ENCODE results near the gene CBX4. TPM values are rescaled to one million over a fixed set of nuclear protein-coding genes. Genes with fewer than 3 reads are reported as not detected.

The CBX4 gene
- total RNA-seq, 4 donors from 2014 or later = 5.6 to 17.2 (median 13.5) TPM

DNA sequence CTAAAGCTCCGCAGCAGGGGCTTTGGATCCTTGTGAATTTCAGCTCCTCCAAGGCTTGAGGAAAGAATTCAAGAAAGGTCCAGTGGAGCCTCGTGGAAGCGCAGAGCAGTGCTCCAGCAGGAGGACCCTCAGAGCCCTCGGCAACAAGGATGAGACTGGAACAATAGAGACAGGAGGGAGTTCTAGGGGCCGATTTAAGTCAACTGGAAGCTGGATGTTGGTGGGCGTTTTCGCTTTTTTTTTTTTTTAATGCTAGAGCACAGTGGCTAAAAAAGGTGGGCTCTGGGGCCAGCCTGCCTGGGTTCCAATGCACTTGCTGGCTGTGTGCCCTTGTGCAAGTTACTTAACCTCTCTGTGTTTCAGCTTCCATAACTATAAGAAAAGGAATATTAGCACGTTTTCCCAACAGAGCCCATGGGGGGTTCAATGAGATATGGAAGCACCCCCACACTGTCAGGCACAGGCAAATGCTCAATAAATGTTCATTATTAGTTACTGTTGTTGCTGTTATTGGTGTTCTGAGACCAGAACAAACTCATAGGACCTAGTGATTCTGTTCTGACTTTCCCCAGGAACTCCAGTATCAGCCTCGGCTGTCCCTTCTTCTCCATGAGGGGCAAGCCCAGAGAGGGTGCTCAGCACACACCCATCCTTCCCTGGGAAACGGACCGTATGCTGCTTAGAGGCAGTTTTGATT is 37.1 kb downstream of the CBX4 start:
- H3K27ac ChIP-seq = no peak overlapping the region
- peaks cover 95% of the 10 kb centered on the region for H3K27me3 ChIP-seq
- intact Hi-C loops (cut with DNase I) = loop anchor here (5.0 to 10.0 kb wide), 2 partner anchors 40 to 123 kb away; no protein-coding TSS in a partner anchor
- 10 to 14% methylated on average over 11 of the region's 11 CpGs for WGBS, 2 donors
- peaks cover 32 to 52% of the 10 kb centered on the region in 2 donors for H3K4me1 ChIP-seq
- TF ChIP-seq, protein P1, sequence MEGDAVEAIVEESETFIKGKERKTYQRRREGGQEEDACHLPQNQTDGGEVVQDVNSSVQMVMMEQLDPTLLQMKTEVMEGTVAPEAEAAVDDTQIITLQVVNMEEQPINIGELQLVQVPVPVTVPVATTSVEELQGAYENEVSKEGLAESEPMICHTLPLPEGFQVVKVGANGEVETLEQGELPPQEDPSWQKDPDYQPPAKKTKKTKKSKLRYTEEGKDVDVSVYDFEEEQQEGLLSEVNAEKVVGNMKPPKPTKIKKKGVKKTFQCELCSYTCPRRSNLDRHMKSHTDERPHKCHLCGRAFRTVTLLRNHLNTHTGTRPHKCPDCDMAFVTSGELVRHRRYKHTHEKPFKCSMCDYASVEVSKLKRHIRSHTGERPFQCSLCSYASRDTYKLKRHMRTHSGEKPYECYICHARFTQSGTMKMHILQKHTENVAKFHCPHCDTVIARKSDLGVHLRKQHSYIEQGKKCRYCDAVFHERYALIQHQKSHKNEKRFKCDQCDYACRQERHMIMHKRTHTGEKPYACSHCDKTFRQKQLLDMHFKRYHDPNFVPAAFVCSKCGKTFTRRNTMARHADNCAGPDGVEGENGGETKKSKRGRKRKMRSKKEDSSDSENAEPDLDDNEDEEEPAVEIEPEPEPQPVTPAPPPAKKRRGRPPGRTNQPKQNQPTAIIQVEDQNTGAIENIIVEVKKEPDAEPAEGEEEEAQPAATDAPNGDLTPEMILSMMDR (IDR thresholded peaks at IDR 0.05) = no peak
- TF ChIP-seq POLR2A (IDR thresholded peaks at IDR 0.05) = no peak
- H3K4me3 ChIP-seq (replicated peaks in 1 of 3) = no peak overlapping the region
- no peaks in the 10 kb centered on the region for H3K9me3 ChIP-seq
- H3K36me3 ChIP-seq = no peaks in the 10 kb centered on the region
- no peak for DNase-seq

DNA sequence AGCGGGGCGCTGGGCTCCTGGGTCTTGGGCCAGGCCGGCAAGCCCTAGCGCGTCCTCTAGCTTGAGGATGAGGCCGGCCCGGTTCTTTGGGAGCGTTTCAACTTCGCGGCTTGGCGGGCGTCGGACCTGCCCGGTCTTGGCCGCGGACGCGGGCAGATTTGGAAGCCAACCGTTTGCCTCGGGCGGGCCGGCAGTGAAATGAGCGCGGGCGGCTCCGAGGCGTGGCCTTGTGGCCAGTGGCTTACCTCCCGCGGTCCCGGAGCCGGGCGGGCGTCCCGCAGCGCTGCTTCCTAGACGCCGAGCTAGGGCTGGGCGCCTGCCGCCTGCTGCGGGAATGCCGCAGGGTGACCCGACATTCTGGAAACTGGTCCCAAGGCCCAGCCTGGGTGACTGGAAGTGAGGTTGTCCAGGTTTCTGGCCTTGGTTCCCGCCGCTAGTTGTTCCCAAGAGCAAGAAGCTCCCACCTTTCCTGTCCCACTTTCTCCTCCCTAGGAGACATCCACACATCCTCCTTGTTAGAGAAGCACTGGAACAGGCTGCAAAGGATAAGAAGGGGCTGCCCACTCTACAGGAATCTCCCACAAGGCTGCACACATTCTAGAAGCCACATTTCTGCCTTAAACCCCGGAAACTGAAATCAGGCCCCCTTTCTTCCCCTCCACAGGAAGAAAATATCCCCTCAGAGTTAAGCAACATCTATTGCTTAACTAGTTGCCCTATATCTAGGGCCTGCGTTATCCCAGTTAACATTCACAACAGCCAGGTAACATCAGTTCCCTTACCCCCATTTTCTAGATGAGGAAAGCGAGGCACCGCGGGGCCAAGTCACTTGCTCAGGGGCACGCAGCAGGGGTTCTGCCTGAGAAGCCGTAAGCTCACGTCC is 37.8 kb downstream of the CBX4 start:
- H3K27ac ChIP-seq = no peak overlapping the region
- H3K4me1 ChIP-seq = peaks cover 34 to 54% of the 10 kb centered on the region in 2 donors
- H3K9me3 ChIP-seq = no peaks in the 10 kb centered on the region
- 18 to 20% methylated on average over 9 to 11 of the region's 52 CpGs for WGBS, 2 donors
- intact Hi-C loops (cut with DNase I) = loop anchor here (5.0 to 10.0 kb wide), 2 partner anchors 41 to 123 kb away; no protein-coding TSS in a partner anchor
- H3K27me3 ChIP-seq = peaks cover 87% of the 10 kb centered on the region
- H3K36me3 ChIP-seq = no peaks in the 10 kb centered on the region
- H3K4me3 ChIP-seq (replicated peaks in 1 of 3) = no peak overlapping the region
- no peak for DNase-seq
- TF ChIP-seq, protein P1 (IDR thresholded peaks at IDR 0.05) = no peak
- no peak for TF ChIP-seq POLR2A (IDR thresholded peaks at IDR 0.05)

DNA sequence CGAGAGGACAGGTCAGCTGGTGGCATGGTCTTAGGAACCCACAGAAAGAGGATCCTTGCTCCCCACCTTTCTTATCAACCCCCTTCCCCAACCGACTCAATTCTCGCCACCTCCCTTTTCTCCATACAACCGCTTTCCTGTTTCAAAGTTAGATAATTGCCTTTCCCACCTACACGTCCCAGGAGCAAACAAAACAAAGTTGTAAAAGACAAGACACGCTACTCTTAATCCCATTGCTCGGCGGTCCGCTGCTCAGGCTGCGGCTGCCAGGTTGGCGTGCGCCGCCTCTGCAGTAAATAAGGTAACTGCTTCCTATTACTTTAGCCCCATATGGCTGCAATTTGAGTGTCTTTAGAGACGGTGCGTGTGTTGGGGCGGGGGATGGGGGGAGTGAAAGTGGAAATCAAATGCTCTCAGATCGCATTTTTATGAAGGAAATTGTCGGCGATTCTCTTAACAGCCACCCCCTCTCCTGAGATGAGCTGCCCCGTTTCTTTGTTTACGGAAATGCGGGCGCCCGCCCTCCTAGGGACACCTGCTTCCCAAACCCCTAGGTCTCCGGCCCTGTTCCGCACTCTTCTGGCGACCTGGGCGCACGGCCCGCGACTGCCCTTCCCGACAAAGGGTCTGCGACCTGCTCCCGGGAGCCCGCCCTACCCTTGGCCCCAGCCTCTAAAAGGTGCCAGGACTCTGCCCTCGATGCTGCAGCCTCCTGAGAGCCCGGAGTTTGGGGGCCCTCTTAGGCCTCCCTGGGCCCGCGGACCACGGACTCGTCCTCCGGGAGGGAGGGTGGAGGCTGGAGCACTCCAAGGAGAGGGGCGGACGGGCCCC is 38.7 kb downstream of the CBX4 start:
- H3K4me1 ChIP-seq = peaks cover 37 to 59% of the 10 kb centered on the region in 2 donors
- H3K27me3 ChIP-seq = peaks cover 78% of the 10 kb centered on the region
- H3K36me3 ChIP-seq = no peaks in the 10 kb centered on the region
- DNase-seq = peak in 1 of 2 donors; percentile 42
- 3 to 5% methylated on average over 25 to 34 of the region's 44 CpGs for WGBS, 2 donors
- no peak overlapping the region for H3K4me3 ChIP-seq (replicated peaks in 1 of 3)
- intact Hi-C loops (cut with DNase I) = loop anchor here (5.0 to 10.0 kb wide), 2 partner anchors 42 to 124 kb away; no protein-coding TSS in a partner anchor
- no peaks in the 10 kb centered on the region for H3K9me3 ChIP-seq
- H3K27ac ChIP-seq = no peak overlapping the region
- no peak for TF ChIP-seq POLR2A (IDR thresholded peaks at IDR 0.05)
- TF ChIP-seq, protein P1 (IDR thresholded peaks at IDR 0.05) = no peak

DNA sequence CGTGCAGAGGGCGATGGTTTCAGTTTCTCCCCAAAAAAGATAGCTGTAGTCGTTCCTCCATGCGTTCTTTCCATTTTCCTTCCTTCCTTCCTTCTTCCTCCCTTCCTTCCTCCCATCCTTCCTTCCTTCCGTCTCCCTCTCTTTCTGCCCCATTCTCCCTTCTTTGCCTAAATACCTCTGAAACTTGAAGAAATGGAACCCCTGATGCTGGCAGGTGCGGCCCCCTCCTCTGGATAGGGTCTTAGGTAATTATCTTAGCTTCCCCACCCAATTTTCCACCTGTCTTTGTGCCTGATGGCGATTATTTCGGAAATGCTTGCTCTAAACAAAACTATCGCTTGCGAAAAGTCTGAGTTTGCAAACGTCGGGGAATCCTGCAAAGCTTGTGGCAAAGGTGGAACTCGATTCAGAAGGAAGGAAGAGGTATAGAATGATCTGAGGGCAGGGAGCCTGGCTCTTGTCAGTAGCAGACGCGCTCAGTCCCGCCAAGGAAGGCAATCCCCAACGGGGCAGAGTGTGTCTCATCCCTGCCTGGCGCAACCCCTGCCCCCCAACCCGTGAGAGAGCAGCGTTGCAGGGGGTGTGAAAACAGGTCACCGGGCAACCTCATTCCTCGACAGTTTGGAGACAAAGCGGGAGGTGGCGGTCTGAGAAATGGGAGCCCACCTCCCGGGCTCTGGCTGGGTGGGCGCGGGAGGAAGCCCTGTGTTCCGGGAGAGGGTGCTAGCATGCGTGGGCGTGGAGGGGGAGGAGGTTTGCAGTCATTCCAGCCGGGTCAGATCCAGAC is 39.5 kb downstream of the CBX4 start:
- H3K27ac ChIP-seq = no peak overlapping the region
- TF ChIP-seq, protein P1 (IDR thresholded peaks at IDR 0.05) = no peak
- no peak for TF ChIP-seq POLR2A (IDR thresholded peaks at IDR 0.05)
- no peak overlapping the region for H3K4me3 ChIP-seq (replicated peaks in 1 of 3)
- no peak for DNase-seq
- H3K27me3 ChIP-seq = peaks cover 70% of the 10 kb centered on the region
- intact Hi-C loops (cut with DNase I) = loop anchor here (5.0 to 10.0 kb wide), 2 partner anchors 43 to 125 kb away; no protein-coding TSS in a partner anchor
- H3K4me1 ChIP-seq = peaks cover 37 to 57% of the 10 kb centered on the region in 2 donors
- WGBS, 2 donors = 6% methylated on average over 24 of the region's 31 CpGs
- no peaks in the 10 kb centered on the region for H3K36me3 ChIP-seq
- no peaks in the 10 kb centered on the region for H3K9me3 ChIP-seq

Data from thyroid gland (tissue), 4 donors.